HCT116 (cell line): ENCODE measurements around the gene OIP5. TPM values are rescaled to one million over a fixed set of nuclear protein-coding genes. Genes with fewer than 3 reads are reported as not detected.
A peak's percentile ranks its signal among the peaks of the same experiment; 100 is the strongest.

Experiments
- ATAC-seq: fragments of 200-7000 bp; cut with Tn5 transposase; 2 replicates; pipeline ENCODE4 v1.9.1; 2020; ENCODE audit warnings: mild to moderate bottlenecking, moderate library complexity
- BruUV-seq: library from RNA; stranded (reverse); fragments of 400-500 nt; replicated peaks from 2 replicates; lab custom pipeline; 2021; lab: Mats Ljungman, UMichigan
- CTCF ChIA-PET: fragments of 300-600 bp; sonication (Branson Sonifier 250); formaldehyde crosslinking; loops from one replicate; lab custom pipeline; 2021; ENCODE audit warnings: antibody characterized with exemption; lab: Charles Lee
- POLR2A ChIA-PET: fragments of 300-600, 350-600 bp; sonication (Branson Sonifier 250); formaldehyde crosslinking; loops from one replicate; lab custom pipeline; 2021; ENCODE audit warnings: antibody characterized with exemption; lab: Charles Lee
- RAD21 ChIA-PET, 2 experiments: fragments of 300-600 bp; sonication (Branson Sonifier 250); formaldehyde crosslinking; loops; one replicate each; lab custom pipeline; 2023; ENCODE audit warnings: low total read pairs in 2 of 2; ENCODE audit not compliant: uncharacterized antibody in 2 of 2, unreplicated experiment in 2 of 2, low non-redundant PET in 1 of 2; lab: Charles Lee
- DNase-seq: peaks from one replicate; pipeline ENCODE4 v3.0.0-alpha.2; 2010; ENCODE audit warnings: low read depth, low spot score
- H2AFZ ChIP-seq: fragments of 200-600 bp; shearing (Covaris generic), sonication (generic); 2 replicates; pipeline ENCODE4 v1.6.1; 2017; ENCODE audit warnings: low read depth, mixed run types, mixed read lengths, antibody characterized with exemption, low read length; ENCODE audit not compliant: poor library complexity, severe bottlenecking
- H3K27ac ChIP-seq: 2 replicates; pipeline ENCODE4 v1.5.1; 2012; ENCODE audit warnings: low read depth, low read length
- H3K27me3 ChIP-seq: fragments of 200-600 bp; sonication (generic); 2 replicates; pipeline ENCODE4 v1.6.1; 2016; ENCODE audit warnings: mixed run types, low read length, mixed read lengths; ENCODE audit not compliant: insufficient read depth
- H3K36me3 ChIP-seq, 2 experiments: fragments of 200-500 bp in 1 of 2; fragments of 200-600 bp in 1 of 2; sonication (Bioruptor generic) in 1 of 2; sonication (generic) in 1 of 2; 2 replicates each; pipeline versions ENCODE4 v1.5.1 to v1.6.1; 2014 to 2016; ENCODE audit warnings: low read length in 2 of 2, inconsistent platforms in 1 of 2, mixed read lengths in 1 of 2, mixed run types in 1 of 2; ENCODE audit not compliant: insufficient read depth in 2 of 2, control insufficient read depth in 1 of 2
- H3K4me1 ChIP-seq, 2 experiments: fragments of 200-600 bp in 1 of 2; sonication (generic) in 1 of 2; 2 replicates each; pipeline versions ENCODE4 v1.5.1 to v1.6.1; 2012 to 2017; ENCODE audit warnings: low read length in 2 of 2, inconsistent platforms in 1 of 2, mild to moderate bottlenecking in 1 of 2, mixed read lengths in 1 of 2, mixed run types in 1 of 2, moderate library complexity in 1 of 2; ENCODE audit not compliant: insufficient read depth in 2 of 2, control insufficient read depth in 1 of 2
- H3K4me2 ChIP-seq: fragments of 200-600 bp; sonication (generic); 2 replicates; pipeline ENCODE4 v1.6.1; 2017; ENCODE audit warnings: mixed run types, low read length, mixed read lengths
- H3K4me3 ChIP-seq, 2 experiments: fragments of 200-600 bp in 1 of 2; sonication (generic) in 1 of 2; replicated peaks in 1 of 2; 2 replicates each; pipeline ENCODE4 v1.5.1; 2011 to 2016; ENCODE audit warnings: low read length in 2 of 2, control low read depth in 1 of 2, low read depth in 1 of 2, mild to moderate bottlenecking in 1 of 2, mixed read lengths in 1 of 2, mixed run types in 1 of 2
- H3K79me2 ChIP-seq: fragments of 200-600 bp; sonication (generic); 2 replicates; pipeline ENCODE4 v1.6.1; 2017; ENCODE audit warnings: mild to moderate bottlenecking, mixed run types, low read length, moderate library complexity, mixed read lengths; ENCODE audit not compliant: insufficient read depth
- H3K9ac ChIP-seq: fragments of 200-600 bp; sonication (generic); 2 replicates; pipeline ENCODE4 v1.6.1; 2016; ENCODE audit warnings: low read length, mixed read lengths
- H3K9me2 ChIP-seq: fragments of 200-600 bp; sonication (generic), shearing (Covaris generic); 2 replicates; pipeline ENCODE4 v1.6.1; 2017; ENCODE audit warnings: mixed run types, mild to moderate bottlenecking, moderate library complexity; ENCODE audit not compliant: insufficient read depth
- H3K9me3 ChIP-seq, 2 experiments: fragments of 200-500 bp in 1 of 2; fragments of 200-600 bp in 1 of 2; sonication (Bioruptor generic) in 1 of 2; sonication (generic) in 1 of 2; 2 replicates each; pipeline ENCODE4 v1.6.1; 2014 to 2017; ENCODE audit warnings: low read length in 2 of 2, mixed read lengths in 2 of 2, inconsistent platforms in 1 of 2, low read depth in 1 of 2, mild to moderate bottlenecking in 1 of 2, mixed run types in 1 of 2, moderate library complexity in 1 of 2; ENCODE audit not compliant: control insufficient read depth in 1 of 2, insufficient read depth in 1 of 2
- H4K20me1 ChIP-seq: fragments of 200-600 bp; sonication (generic), shearing (Covaris generic); 2 replicates; pipeline ENCODE4 v1.6.1; 2017; ENCODE audit warnings: mixed run types, mild to moderate bottlenecking, moderate library complexity; ENCODE audit not compliant: insufficient read depth
- ATF3 ChIP-seq: IDR thresholded peaks from 2 replicates; pipeline ENCODE4 v1.6.1; 2012
- CEBPB ChIP-seq: IDR thresholded peaks from 2 replicates; pipeline ENCODE4 v1.6.1; 2012; ENCODE audit warnings: low read depth
- EGR1 ChIP-seq: IDR thresholded peaks from 2 replicates; pipeline ENCODE4 v1.6.1; 2012; ENCODE audit warnings: low read depth
- ELF1 ChIP-seq: IDR thresholded peaks from 2 replicates; pipeline ENCODE4 v1.6.1; 2012; ENCODE audit warnings: low read depth, borderline replicate concordance
- FOSL1 ChIP-seq: IDR thresholded peaks from 2 replicates; pipeline ENCODE4 v1.6.1; 2012; ENCODE audit warnings: low read depth
- JUND ChIP-seq: IDR thresholded peaks from 2 replicates; pipeline ENCODE4 v1.6.1; 2012
- REST ChIP-seq: IDR thresholded peaks from 2 replicates; pipeline ENCODE4 v1.6.1; 2012; ENCODE audit warnings: low read depth
- TCF7L2 ChIP-seq: IDR thresholded peaks from 2 replicates; pipeline ENCODE4 v1.7.0; 2011; ENCODE audit warnings: borderline replicate concordance, inconsistent platforms; ENCODE audit not compliant: insufficient read depth, insufficient read length; ENCODE audit errors: extremely low read depth
- YY1 ChIP-seq: IDR thresholded peaks from 2 replicates; pipeline ENCODE4 v1.6.1; 2011; ENCODE audit warnings: low read length, low read depth, moderate library complexity, mild to moderate bottlenecking; ENCODE audit not compliant: insufficient replicate concordance; ENCODE audit errors: extremely low read depth
- ZBTB33 ChIP-seq: IDR thresholded peaks from 2 replicates; pipeline ENCODE4 v1.6.1; 2011; ENCODE audit warnings: mild to moderate bottlenecking, low read length, moderate library complexity; ENCODE audit not compliant: insufficient replicate concordance; ENCODE audit errors: extremely low read depth
- ZFX ChIP-seq: fragments of 450-650 bp; IDR thresholded peaks from 2 replicates; pipeline ENCODE4 v1.6.1; 2017
- ZNF274 ChIP-seq: fragments of 200-500 bp; sonication (Bioruptor generic); IDR thresholded peaks from 2 replicates; pipeline ENCODE4 v1.6.1; 2014; ENCODE audit warnings: mild to moderate bottlenecking, low read depth, low read length, inconsistent platforms
- intact Hi-C: fragments of 100-400 bp; cut with micrococcal nuclease; formaldehyde crosslinking; loops from 2 replicates; pipeline ENCODE4 v1.10.0; 2022
- total RNA-seq: library from RNA; stranded (reverse); gene quantifications from one replicate; pipeline ENCODE4 v1.2.1, GENCODE V29; 2021; ENCODE audit not compliant: unreplicated experiment

OIP5 gene
- total RNA-seq, 1 experiment from 2014 or later, result 19.7 TPM

- TF ChIP-seq ZBTB33, result no peak
- no peak for TF ChIP-seq CEBPB
- TF ChIP-seq YY1, result peak; percentile 93
- TF ChIP-seq JUND, result no peak
- no peak for TF ChIP-seq ELF1
- TF ChIP-seq ATF3, result no peak
These were observed at the start of gene OIP5, which contains the start of gene NUSAP1 (continued) for GRCh38 chr15:41332194-41333025.

GRCh38 chr15:41377978-41378377 is 45.6 kb upstream of the OIP5 start:
- Histone ChIP-seq H3K9me3 (no peaks in the 10 kb centered on the region), H3K36me3 (peaks cover 45 to 47% of the 10 kb centered on the region in 2 experiments), H2AFZ (no peak overlapping the region), H3K27ac (no peak overlapping the region), H3K4me2 (no peak overlapping the region), H3K79me2 (peaks cover 4% of the 10 kb centered on the region; the same call in 1 of the 2 replicates), H3K4me1 (no peaks in the 10 kb centered on the region), H3K27me3 (no peaks in the 10 kb centered on the region), H3K9ac (no peak overlapping the region), H3K9me2 (no peaks in the 10 kb centered on the region), H4K20me1 (0 out of 2 replicates have a peak, but pooled peaks cover 4% of the 10 kb centered on the region), H3K4me3 (no peak overlapping the region)
- ChIA-PET RAD21 (no interaction called here), POLR2A (no interaction called here), CTCF (interaction anchor here (0.7 kb wide), 1 partner anchor 10 kb away, joined by 4 read pairs; no protein-coding TSS in a partner anchor)
- ATAC-seq (0 out of 2 replicates have a peak, but pooled peaks have one; percentile 11), DNase-seq (no peak)
- BruUV-seq, result no TSS peak
- intact Hi-C loops, result no loop called here
- TF ChIP-seq ZFX (no peak), YY1 (no peak), ZNF274 (no peak), REST (no peak), CEBPB (no peak), EGR1 (no peak), ZBTB33 (no peak), FOSL1 (no peak), TCF7L2 (no peak), JUND (no peak)
